Left lung (tissue), 10 donors: Measurements from ENCODE around the gene QSOX2. TPM values are rescaled to one million over a fixed set of nuclear protein-coding genes. Genes with fewer than 3 reads are reported as not detected.

Source experiments
- ATAC-seq: fragments of 200-7000 bp; cut with Tn5 transposase; one replicate; pipeline ENCODE4 v1.9.1; 2020; ENCODE audit warnings: moderate library complexity
- DNase-seq, 4 donors: peaks; one replicate each; pipeline ENCODE4 v3.0.0-alpha.2; 2013 to 2020
- H3K27ac ChIP-seq, 2 donors: fragments of 200-600 bp; sonication (generic) in 1 of 2; one replicate each; pipeline versions ENCODE4 v1.5.0 to v1.8.0; 2020 to 2021
- H3K27me3 ChIP-seq, 2 donors: fragments of 200-600 bp; sonication (generic) in 1 of 2; one replicate each; pipeline versions ENCODE4 v1.5.0 to v1.8.0; 2020 to 2021
- H3K36me3 ChIP-seq, 2 donors: fragments of 200-600 bp; sonication (generic) in 1 of 2; one replicate each; pipeline versions ENCODE4 v1.5.0 to v1.8.0; 2020 to 2021
- H3K4me1 ChIP-seq, 2 donors: fragments of 200-600 bp; one replicate each; pipeline ENCODE4 v1.8.0; 2021
- H3K4me3 ChIP-seq, 2 donors: fragments of 200-600 bp; sonication (generic) in 1 of 2; one replicate each; pipeline versions ENCODE4 v1.5.0 to v1.8.0; 2020 to 2021; ENCODE audit warnings: mild to moderate bottlenecking in 1 of 2
- H3K9me3 ChIP-seq, 2 donors: fragments of 200-600 bp; sonication (generic) in 1 of 2; one replicate each; pipeline versions ENCODE4 v1.5.0 to v1.8.0; 2020 to 2021
- CTCF ChIP-seq, 2 donors: fragments of 200-600 bp; sonication (generic) in 1 of 2; IDR thresholded peaks; one replicate each; pipeline versions ENCODE4 v1.5.0 to v1.8.0; 2021; ENCODE audit warnings: antibody characterized with exemption in 2 of 2
- intact Hi-C, 2 donors: fragments of 100-400 bp; cut with DNase I; formaldehyde crosslinking; loops; one replicate each; pipeline versions ENCODE4 v1.11.2 to v1.14.2; 2022
- polyA plus RNA-seq, 6 donors: library from polyadenylated mRNA; unstranded; fragments of 120-200 nt; gene quantifications; one replicate each; pipeline ENCODE4 v1.2.1, GENCODE V29; 2013; ENCODE audit not compliant: insufficient read length in 6 of 6
- total RNA-seq, 2 donors: library from RNA; stranded (reverse); fragmentation: NEBNext Ultra II Directional; extraction: Animal tissue kit (Norgen Biotek cat#: 25700); gene quantifications; one replicate each; pipeline ENCODE4 v1.2.1, GENCODE V29; 2021
- donor health status: DM: no; HTN: yes; CAD: no.
- donor health status: DM: no; HTN: no; CAD: no.

QSOX2 gene
- total and polyA plus RNA-seq, 8 donors = 9.5 to 15.4 (median 12.0) TPM

- DNase-seq (no peak), ATAC-seq (no peak)
- Histone ChIP-seq H3K27ac (no peak overlapping the region), H3K27me3 (no peaks in the 10 kb centered on the region), H3K4me3 (no peak overlapping the region), H3K4me1 (no peaks in the 10 kb centered on the region), H3K9me3 (peaks cover 0 to 8% of the 10 kb centered on the region in 2 donors), H3K36me3 (peaks cover 0 to 98% of the 10 kb centered on the region in 2 donors)
- no peak for TF ChIP-seq CTCF (IDR thresholded peaks at IDR 0.05)
- intact Hi-C loops = no loop called here
These were observed 31.9 kb downstream of the QSOX2 start for GRCh38 chr9:136213733-136214132.

DNA sequence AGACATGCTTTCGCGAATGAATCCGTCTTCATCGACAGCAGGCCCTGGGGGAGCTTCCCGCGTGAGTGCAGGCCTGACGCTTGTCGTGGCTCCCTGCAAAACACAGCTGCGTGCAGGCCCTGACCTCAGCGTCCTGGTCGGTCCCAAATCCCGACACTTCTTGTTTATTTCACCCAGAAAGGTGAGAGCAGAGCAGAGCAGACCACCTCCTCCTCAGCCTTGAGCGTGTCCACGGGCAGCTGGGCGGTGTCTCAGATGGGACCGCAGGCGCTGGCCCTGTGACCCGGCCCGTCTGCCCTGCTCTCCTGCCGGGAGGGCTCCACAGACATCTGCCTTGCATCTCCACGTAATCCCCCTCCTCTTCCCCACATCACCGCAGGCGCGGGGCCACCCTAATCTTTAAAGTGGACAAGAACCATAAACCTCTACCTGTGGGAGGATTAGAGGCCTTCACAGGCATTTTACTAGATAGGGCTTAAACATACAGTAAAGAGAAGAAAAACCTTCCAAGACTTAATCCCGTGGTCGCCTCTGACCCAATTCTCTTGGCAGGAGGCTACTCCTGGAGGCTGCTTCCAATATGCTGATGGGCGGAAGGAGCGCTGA lies 33.2 kb downstream of the QSOX2 start:
- Histone ChIP-seq H3K4me3 (no peak overlapping the region), H3K36me3 (peaks cover 0 to 95% of the 10 kb centered on the region in 2 donors), H3K27ac (no peak overlapping the region), H3K9me3 (peaks cover 0 to 8% of the 10 kb centered on the region in 2 donors), H3K4me1 (no peaks in the 10 kb centered on the region), H3K27me3 (no peaks in the 10 kb centered on the region)
- intact Hi-C loops = no loop called here
- no peak for DNase-seq
- ATAC-seq = no peak
- no peak for TF ChIP-seq CTCF (IDR thresholded peaks at IDR 0.05)

- TF ChIP-seq CTCF (IDR thresholded peaks at IDR 0.05) = no peak
- Histone ChIP-seq H3K27ac (no peak overlapping the region), H3K4me3 (no peak overlapping the region), H3K36me3 (peaks cover 0 to 87% of the 10 kb centered on the region in 2 donors), H3K27me3 (no peaks in the 10 kb centered on the region), H3K9me3 (peaks cover 0 to 8% of the 10 kb centered on the region in 2 donors), H3K4me1 (no peaks in the 10 kb centered on the region)
- DNase-seq (no peak), ATAC-seq (no peak)
- intact Hi-C loops = no loop called here
These were observed 33.9 kb downstream of the QSOX2 start for GRCh38 chr9:136211441-136212344.

- Histone ChIP-seq H3K4me1 (no peaks in the 10 kb centered on the region), H3K27me3 (no peaks in the 10 kb centered on the region), H3K27ac (no peak overlapping the region), H3K9me3 (peaks cover 0 to 8% of the 10 kb centered on the region in 2 donors), H3K4me3 (no peak overlapping the region), H3K36me3 (peaks cover 0 to 81% of the 10 kb centered on the region in 2 donors)
- ATAC-seq = no peak
- intact Hi-C loops = no loop called here
- TF ChIP-seq CTCF (IDR thresholded peaks at IDR 0.05) = no peak
- DNase-seq = no peak
These were observed 34.6 kb downstream of the QSOX2 start for GRCh38 chr9:136211006-136211405.

DNA sequence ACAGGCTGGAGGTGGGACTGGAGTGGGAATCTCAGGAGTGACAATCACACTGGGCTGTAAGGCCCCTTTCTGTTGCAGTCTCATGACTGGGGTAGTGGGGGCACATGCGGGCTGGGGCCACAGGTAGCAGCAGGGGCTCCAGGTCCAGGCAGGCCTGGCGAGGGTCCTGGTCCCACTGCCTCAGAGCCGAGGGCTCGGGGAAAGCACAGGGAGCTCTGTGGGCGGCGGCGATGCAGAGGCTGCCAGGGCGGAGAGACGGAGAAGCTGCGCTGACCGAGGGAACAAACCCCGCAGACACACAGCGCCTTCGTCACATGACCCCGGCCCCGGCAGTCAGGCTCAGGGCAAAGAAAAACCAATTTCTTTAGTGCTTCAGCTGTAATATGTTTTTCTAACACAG lies 35.3 kb downstream of the QSOX2 start:
- H3K27me3 ChIP-seq = peaks cover 4 to 6% of the 10 kb centered on the region in 2 donors
- no peak for TF ChIP-seq CTCF (IDR thresholded peaks at IDR 0.05)
- peaks cover 0 to 78% of the 10 kb centered on the region in 2 donors for H3K36me3 ChIP-seq
- no peak for DNase-seq
- intact Hi-C loops = no loop called here
- no peaks in the 10 kb centered on the region for H3K4me1 ChIP-seq
- H3K9me3 ChIP-seq = peaks cover 0 to 8% of the 10 kb centered on the region in 2 donors
- H3K27ac ChIP-seq = no peak overlapping the region
- H3K4me3 ChIP-seq = no peak overlapping the region
- no peak for ATAC-seq
